B cell (primary cell): ENCODE results near the gene TMEM120B. TPM values are rescaled to one million over a fixed set of nuclear protein-coding genes. Genes with fewer than 3 reads are reported as not detected.

Source experiments
- ATAC-seq: fragments of 200-7000 bp; cut with Tn5 transposase; one replicate; pipeline ENCODE4 v1.10.0; 2021; ENCODE audit warnings: low read depth, mild to moderate bottlenecking, moderate number of reproducible peaks, moderate library complexity
- CTCF ChIA-PET: fragments of 350-600 bp; sonication (Branson Sonifier 250); formaldehyde crosslinking; loops from one replicate; lab custom pipeline; 2021; ENCODE audit warnings: antibody characterized with exemption, inconsistent platforms; lab: Charles Lee
- POLR2A ChIA-PET: fragments of 350-600 bp; sonication (Branson Sonifier 250); formaldehyde crosslinking; loops from one replicate; lab custom pipeline; 2021; ENCODE audit warnings: antibody characterized with exemption; lab: Charles Lee
- DNase-seq: peaks from one replicate; pipeline ENCODE4 v3.0.0; 2013
- H2AFZ ChIP-seq: 2 replicates; pipeline ENCODE4 v1.6.1; 2012; ENCODE audit warnings: mild to moderate bottlenecking, low read depth, low read length; ENCODE audit not compliant: insufficient read depth, poor library complexity, severe bottlenecking
- H3K27ac ChIP-seq, 2 donors: 1 replicate in 1 of 2; 2 replicates in 1 of 2; pipeline ENCODE4 v1.5.1; 2012 to 2013; ENCODE audit warnings: low read length in 2 of 2, mild to moderate bottlenecking in 2 of 2, moderate library complexity in 1 of 2
- H3K27me3 ChIP-seq, 4 experiments: fragments of 200-600 bp in 1 of 4; sonication (generic) in 1 of 4; replicated peaks in 1 of 4; 1 replicate in 2 of 4; 2 replicates in 2 of 4; pipeline versions ENCODE4 v1.6.1 to v1.7.0; 2013 to 2016; ENCODE audit warnings: low read length in 3 of 4, mild to moderate bottlenecking in 2 of 4, mixed read lengths in 1 of 4, moderate library complexity in 1 of 4; ENCODE audit not compliant: insufficient read depth in 4 of 4, control insufficient read depth in 3 of 4; ENCODE audit errors: control extremely low read depth in 1 of 4
- H3K36me3 ChIP-seq, 2 experiments: replicated peaks in 1 of 2; 1 replicate in 1 of 2; 2 replicates in 1 of 2; pipeline versions ENCODE4 v1.6.1 to v1.7.1; 2013; ENCODE audit warnings: low read length in 1 of 2; ENCODE audit not compliant: insufficient read depth in 2 of 2, control insufficient read depth in 1 of 2; ENCODE audit errors: control extremely low read depth in 1 of 2, extremely low read depth in 1 of 2
- H3K4me1 ChIP-seq, 2 donors: fragments of 200-600 bp in 1 of 2; sonication (generic) in 1 of 2; 1 replicate in 1 of 2; 2 replicates in 1 of 2; pipeline versions ENCODE4 v1.5.1 to v1.6.1; 2013 to 2017; ENCODE audit warnings: low read length in 2 of 2; ENCODE audit not compliant: control insufficient read depth in 2 of 2, insufficient read depth in 2 of 2
- H3K4me2 ChIP-seq: replicated peaks from 2 replicates; pipeline ENCODE3; 2012; ENCODE audit warnings: mild to moderate bottlenecking, low read depth, low read length; ENCODE audit not compliant: poor library complexity, severe bottlenecking
- H3K4me3 ChIP-seq, 5 experiments: fragments of 200-600 bp in 1 of 5; sonication (generic) in 1 of 5; 1 replicate in 3 of 5; 2 replicates in 2 of 5; pipeline versions ENCODE4 v1.5.1 to v1.7.0; 2011 to 2016; ENCODE audit warnings: low read length in 4 of 5, mild to moderate bottlenecking in 4 of 5, low read depth in 2 of 5, control low read depth in 1 of 5, moderate library complexity in 1 of 5; ENCODE audit not compliant: insufficient read depth in 1 of 5; ENCODE audit errors: control extremely low read depth in 1 of 5, extremely low read depth in 1 of 5
- H3K79me2 ChIP-seq: fragments of 200-600 bp; sonication (generic); one replicate; pipeline ENCODE4 v1.6.0; 2016; ENCODE audit warnings: low read length; ENCODE audit not compliant: control insufficient read depth, insufficient read depth
- H3K9ac ChIP-seq: fragments of 200-600 bp; sonication (generic); 2 replicates; pipeline ENCODE4 v1.6.1; 2017; ENCODE audit warnings: mild to moderate bottlenecking, low read length, moderate library complexity
- H3K9me3 ChIP-seq, 3 donors: one replicate each; pipeline versions ENCODE4 v1.6.1 to v1.7.1; 2013; ENCODE audit warnings: low read length in 2 of 3; ENCODE audit not compliant: control insufficient read depth in 2 of 3, insufficient read depth in 1 of 3; ENCODE audit errors: control extremely low read depth in 1 of 3
- H4K20me1 ChIP-seq: 2 replicates; pipeline ENCODE4 v1.6.0; 2012; ENCODE audit warnings: mild to moderate bottlenecking, low read length; ENCODE audit not compliant: insufficient read depth, control insufficient read depth, poor library complexity, severe bottlenecking
- H3K27ac Mint-ChIP-seq: one replicate; pipeline ENCODE4 v1.8.0; 2021; ENCODE audit warnings: mixed read lengths
- H3K27me3 Mint-ChIP-seq: one replicate; pipeline ENCODE4 v1.8.0; 2021; ENCODE audit warnings: mixed read lengths
- H3K4me1 Mint-ChIP-seq: one replicate; pipeline ENCODE4 v1.8.0; 2021; ENCODE audit warnings: mixed read lengths
- H3K4me3 Mint-ChIP-seq: one replicate; pipeline ENCODE4 v1.8.0; 2021; ENCODE audit warnings: mixed read lengths
- H3K9me3 Mint-ChIP-seq: one replicate; pipeline ENCODE4 v1.8.0; 2022; ENCODE audit warnings: mixed read lengths; ENCODE audit not compliant: insufficient read depth
- CTCF ChIP-seq: fragments of 200-600 bp; IDR thresholded peaks from one replicate; pipeline ENCODE4 v1.8.0; 2022; ENCODE audit warnings: antibody characterized with exemption, mild to moderate bottlenecking
- EZH2 ChIP-seq: IDR thresholded peaks from 2 replicates; pipeline ENCODE4 v1.6.1; 2012; ENCODE audit warnings: borderline replicate concordance, low read depth, mild to moderate bottlenecking, moderate library complexity, low read length; ENCODE audit not compliant: insufficient read depth, poor library complexity, severe bottlenecking
- WGBS: methylation state at CpG from one replicate; pipeline ENCODE4 v1.1.5; 2013; ENCODE audit warnings: missing lambda C conversion rate; ENCODE audit not compliant: insufficient coverage; 5-methylcytosine and 5-hydroxymethylcytosine counted together
- intact Hi-C: fragments of 100-400 bp; cut with micrococcal nuclease; formaldehyde crosslinking; loops from one replicate; pipeline ENCODE4 v1.10.0; 2022
- polyA plus RNA-seq: library from polyadenylated mRNA; depleted of rRNA; stranded (reverse); fragments of >200 nt; gene quantifications from 2 replicates; pipeline ENCODE4 v1.2.3, GENCODE V29; 2012
- total RNA-seq, 2 donors: library from RNA; stranded (reverse); fragments of 120-200 nt in 1 of 2; gene quantifications; 1 replicate in 1 of 2; 2 replicates in 1 of 2; pipeline versions ENCODE4 v1.2.3 to v1.2.4, GENCODE V29; 2013 to 2022

The TMEM120B gene
- total and polyA plus RNA-seq, 2 donors (not counting 1 experiment from before 2014, with no cell fraction given), result 9.2 to 9.7 TPM

- Histone ChIP-seq H3K79me2 (no peaks in the 10 kb centered on the region), H2AFZ (no peak overlapping the region), H4K20me1 (no peaks in the 10 kb centered on the region), H3K9ac (no peak overlapping the region), H3K4me2 (no peak overlapping the region), H3K27me3 (no peaks in the 10 kb centered on the region), H3K9me3 (no peaks in the 10 kb centered on the region), H3K27ac (no peak overlapping the region), H3K36me3 (no peaks in the 10 kb centered on the region), H3K4me1 (no peaks in the 10 kb centered on the region), H3K4me3 (no peak overlapping the region)
- CTCF ChIA-PET, result no interaction called here
- DNase-seq, result no peak
- Mint-ChIP-seq H3K4me3 (no peak overlapping the region), H3K27me3 (no peaks in the 10 kb centered on the region), H3K4me1 (no peaks in the 10 kb centered on the region), H3K27ac (no peak overlapping the region), H3K9me3 (no peaks in the 10 kb centered on the region)
- intact Hi-C loops, result no loop called here
- no CpG with 5 or more reads among the region's 7 CpGs for WGBS
- TF ChIP-seq EZH2, result no peak
- TF ChIP-seq CTCF, result no peak
- POLR2A ChIA-PET, result no interaction called here
- no peak for ATAC-seq
Measured at GRCh38 chr12:121731473-121731872, 18.9 kb downstream of the TMEM120B start.

- ATAC-seq (no peak), DNase-seq (no peak)
- H3K27me3 Mint-ChIP-seq, result no peaks in the 10 kb centered on the region
- H3K9me3 ChIP-seq, result no peaks in the 10 kb centered on the region
- no peak overlapping the region for H3K27ac ChIP-seq
- H3K4me1 Mint-ChIP-seq, result no peaks in the 10 kb centered on the region
- H3K9me3 Mint-ChIP-seq, result no peaks in the 10 kb centered on the region
- H3K4me1 ChIP-seq, result no peaks in the 10 kb centered on the region
- TF ChIP-seq EZH2, result no peak
- TF ChIP-seq CTCF, result no peak
- no peak overlapping the region for H3K4me3 ChIP-seq
- no peak overlapping the region for H3K4me3 Mint-ChIP-seq
- no peaks in the 10 kb centered on the region for H4K20me1 ChIP-seq
- H3K79me2 ChIP-seq, result no peaks in the 10 kb centered on the region
- no peak overlapping the region for H3K9ac ChIP-seq
- WGBS, result 100% methylated on average over 6 of the region's 8 CpGs
- POLR2A ChIA-PET, result no interaction called here
- no peaks in the 10 kb centered on the region for H3K27me3 ChIP-seq
- no peak overlapping the region for H2AFZ ChIP-seq
- no peak overlapping the region for H3K27ac Mint-ChIP-seq
- CTCF ChIA-PET, result no interaction called here
- no peak overlapping the region for H3K4me2 ChIP-seq
- no peaks in the 10 kb centered on the region for H3K36me3 ChIP-seq
- intact Hi-C loops, result no loop called here
Measured at GRCh38 chr12:121733849-121734248, 21.3 kb downstream of the TMEM120B start.
